Effector CD8-positive, alpha-beta T cell (primary cell): Measurements from ENCODE around the gene BAD.

ENCODE experiments used
- DNase-seq: peaks from one replicate; lab custom pipeline; 2025; lab: John Stamatoyannopoulos, UW

The BAD gene

DNA sequence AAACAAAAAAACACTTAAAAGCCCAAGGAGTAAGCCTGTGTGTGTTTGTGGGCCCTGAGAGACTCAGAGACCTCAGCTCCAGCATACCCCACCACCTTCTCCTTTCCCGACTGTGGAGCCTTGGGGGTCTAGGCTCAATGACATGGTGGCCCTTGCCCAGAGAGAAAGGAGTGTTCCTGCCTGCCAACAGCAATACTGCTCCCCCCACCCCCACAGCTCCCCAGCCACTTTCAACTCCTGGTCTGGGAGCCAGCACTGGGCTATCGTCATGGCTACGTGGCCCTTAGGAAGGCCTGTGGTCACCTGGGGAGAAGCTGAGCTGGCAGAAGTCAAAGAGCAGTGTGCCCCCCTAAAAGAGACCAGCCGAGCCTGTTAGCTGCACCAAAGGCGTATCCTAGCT lies 40.4 kb downstream of the BAD start:
- no peak for DNase-seq

DNA sequence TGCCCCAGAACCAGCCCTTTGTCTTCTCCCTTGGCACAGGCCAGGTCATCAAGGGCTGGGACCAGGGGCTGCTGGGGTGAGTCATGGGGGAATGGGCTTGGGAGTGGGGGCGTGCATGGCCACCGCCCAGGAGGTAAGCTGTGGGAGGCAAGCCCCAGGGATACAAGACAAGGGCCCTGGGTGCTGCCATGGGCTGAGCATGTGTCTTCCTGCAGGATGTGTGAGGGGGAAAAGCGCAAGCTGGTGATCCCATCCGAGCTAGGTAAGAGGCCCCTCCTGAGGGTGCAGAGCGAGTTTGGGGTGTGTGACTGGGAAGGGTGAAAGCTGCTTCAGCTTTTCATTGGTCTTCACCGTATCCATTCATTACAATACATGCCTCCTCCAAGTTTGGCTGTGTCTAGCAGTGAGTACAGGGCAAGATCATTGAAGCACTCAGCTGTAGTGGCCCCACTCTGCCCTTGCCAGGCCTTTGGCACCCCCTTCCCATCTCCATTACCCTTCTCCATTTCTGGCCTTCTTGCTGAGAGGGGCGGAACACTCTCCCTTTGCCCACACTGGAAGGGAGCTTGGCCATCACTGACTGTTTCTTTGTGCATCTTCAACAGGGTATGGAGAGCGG lies 41.1 kb downstream of the BAD start:
- no peak for DNase-seq

DNA sequence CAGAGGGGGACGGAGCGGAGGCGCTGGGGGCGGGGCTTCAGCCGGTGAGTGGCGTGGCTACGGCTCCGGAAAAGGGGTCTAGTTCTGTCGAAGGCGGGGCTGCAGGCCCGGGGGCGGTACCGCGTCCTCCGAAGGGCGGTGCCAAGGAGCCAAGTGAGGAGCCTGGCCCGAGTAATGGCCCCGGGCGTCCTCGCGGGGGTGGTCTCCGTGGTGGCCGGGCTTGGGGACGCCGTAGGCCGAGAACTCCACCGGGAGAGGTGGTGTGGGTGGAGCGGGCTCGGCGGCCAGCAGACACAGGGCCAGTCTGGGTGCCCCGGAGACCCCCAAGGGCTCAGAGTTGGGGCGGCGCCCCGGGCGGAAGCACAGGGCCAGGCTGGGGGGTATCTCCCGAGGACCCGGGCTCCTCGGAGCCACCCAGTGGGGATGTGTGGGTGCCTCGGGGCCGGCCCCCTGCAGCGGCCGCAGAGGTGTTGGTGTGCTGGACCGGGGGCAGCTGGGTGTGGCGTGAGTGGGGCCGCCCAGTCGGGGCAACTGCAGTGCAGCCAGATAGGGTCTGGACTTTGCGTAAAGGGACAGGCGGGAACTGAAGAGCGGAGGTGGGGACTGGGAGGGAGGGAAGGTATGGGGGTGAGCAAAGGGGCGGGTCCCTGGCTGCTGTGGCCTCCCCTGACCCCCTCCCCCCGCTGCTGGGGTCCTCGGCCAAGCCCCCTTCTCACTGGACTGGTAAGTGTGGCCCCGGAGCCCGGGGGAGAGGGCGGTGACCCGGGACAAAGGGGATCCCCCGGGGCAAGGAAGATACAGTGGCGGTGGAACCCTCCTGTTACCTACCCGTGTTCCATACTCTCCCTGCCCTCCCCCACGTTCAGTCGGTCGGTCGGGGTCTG lies 42.7 kb downstream of the BAD start:
- no peak for DNase-seq

DNA sequence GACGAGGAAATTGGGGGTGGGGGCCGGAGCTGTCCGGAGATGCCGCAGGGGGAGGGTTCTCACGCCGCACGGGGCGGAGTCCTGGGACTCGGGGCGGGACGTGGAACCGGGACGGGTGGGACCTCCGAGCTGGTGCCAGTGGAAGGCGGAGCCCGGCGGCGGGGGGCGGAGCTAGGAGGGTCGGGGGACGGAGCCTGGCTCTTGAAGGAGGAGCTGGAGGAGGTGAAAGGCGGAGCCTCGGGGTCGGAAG lies 43.3 kb downstream of the BAD start:
- peak; percentile 99 for DNase-seq

DNA sequence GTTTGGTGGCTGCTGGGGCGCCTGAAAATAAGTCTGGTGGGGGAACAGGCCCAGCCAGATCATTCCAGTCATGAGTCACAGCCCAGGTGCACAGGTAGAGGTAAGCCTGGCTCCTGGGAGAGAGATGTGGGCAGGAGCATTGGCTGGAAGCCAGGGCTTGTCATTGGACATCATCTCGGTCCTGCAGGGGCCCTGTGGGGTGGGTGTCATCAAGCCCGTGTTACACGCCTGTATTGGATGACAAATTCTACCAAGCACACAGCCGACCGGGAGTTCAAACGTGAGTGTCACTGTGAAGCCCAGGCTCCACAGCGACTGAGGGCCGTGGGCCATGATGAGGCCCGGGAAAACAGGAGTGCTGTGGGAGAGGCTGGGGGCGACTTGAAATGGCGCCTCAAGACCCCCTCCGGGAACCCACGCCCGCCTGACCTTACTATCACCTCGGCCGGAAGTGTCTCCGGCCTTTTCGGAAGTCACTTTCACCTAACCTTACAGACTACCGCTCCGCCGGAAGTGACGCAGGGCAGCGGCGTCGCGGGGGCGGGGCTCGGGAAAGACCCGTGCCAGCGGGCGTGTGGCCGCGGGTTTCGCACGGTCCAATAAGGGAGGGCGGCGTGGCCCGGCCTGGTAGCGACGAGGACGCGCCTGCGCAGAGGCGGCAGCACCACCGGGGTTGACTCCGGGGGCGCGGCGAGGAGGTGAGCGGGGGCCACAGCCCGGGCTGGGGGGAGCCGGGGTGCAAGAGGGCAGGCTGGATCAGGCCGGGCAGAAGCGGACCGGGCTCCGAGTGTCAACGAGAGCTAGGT lies 43.8 kb downstream of the BAD start, which contains the start of gene FKBP2:
Gene FKBP2, plus strand, starts transcription at position 661 of the 806 bp plus-strand sequence. CDS start 1,293 bp downstream, outside the sequence.
- DNase-seq: peak; percentile 95

DNA sequence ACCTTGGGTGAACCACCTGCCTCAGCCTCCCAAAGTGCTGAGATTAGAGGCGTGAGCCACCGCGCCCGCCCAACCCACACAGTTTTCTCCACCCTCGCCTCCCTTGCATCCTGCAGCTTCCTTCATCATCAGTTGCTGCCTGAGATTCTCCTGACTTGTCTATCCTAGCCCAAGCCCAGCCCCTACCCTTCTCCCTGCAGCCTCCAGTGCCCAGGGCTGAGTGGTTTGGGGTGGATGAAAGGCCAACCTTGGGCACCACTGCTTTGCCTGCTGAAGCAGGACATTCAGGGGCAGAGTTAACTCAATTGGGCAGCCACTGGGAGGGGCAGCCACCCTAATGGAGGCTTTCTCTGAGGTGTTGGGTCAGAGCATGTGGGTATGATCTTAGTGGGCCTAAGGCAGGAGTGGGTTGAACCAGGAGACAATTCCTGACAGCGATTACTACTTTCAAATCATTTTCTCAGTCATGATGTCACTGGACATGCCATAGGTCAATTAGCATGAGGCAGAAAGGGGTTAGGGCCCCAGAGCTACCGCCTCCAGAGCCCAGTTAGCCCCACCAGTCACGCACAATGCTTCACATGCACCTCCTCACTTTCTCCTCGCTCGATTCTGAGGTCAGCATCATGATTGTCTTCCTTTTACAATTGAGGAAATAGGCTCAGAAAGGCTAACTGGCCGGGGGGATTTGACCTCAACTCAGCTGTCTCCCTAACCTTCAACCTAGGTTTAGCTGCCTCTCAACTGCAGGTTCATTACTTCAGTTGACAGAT lies 44.6 kb downstream of the BAD start:
- no peak for DNase-seq

DNA sequence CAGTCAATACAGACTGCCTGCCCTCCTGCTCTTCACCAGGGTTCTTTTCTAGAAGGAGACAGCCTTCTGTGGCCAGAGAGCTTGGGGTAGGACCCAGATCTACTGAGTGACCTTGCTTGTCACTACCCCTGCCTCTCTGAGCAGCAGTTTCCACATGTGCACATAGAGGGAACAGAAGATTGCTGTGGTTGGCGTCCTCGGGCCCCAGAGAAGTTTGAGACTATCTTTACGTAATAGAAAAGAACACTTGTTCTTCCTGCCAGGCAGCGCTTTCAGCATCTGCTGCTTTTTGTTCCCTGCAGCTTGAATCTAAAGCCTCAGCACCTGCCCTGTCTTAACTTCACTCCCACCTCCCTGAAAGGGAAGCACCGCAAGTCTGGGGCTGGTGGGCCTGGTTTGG lies 45.5 kb downstream of the BAD start:
- no peak for DNase-seq

DNA sequence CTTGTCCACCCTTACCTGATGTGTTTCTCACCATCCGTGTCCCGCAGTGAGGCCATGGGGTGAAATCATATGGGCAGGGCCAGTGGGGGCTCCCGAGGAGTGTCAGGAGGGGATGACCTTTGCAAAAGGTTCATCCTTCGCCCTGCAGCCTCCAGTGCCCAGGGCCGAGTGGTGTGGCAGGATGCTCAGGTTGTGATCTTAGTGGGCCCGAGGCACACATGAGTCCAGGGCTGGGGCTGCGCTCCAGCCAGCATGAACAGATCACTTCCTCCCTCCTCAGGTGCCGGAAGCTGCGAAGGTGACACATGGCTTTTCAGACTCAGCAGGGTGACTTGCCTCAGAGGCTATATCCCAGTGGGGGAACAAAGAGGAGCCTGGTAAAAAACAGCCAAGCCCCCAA lies 46.4 kb downstream of the BAD start:
- DNase-seq: no peak

DNA sequence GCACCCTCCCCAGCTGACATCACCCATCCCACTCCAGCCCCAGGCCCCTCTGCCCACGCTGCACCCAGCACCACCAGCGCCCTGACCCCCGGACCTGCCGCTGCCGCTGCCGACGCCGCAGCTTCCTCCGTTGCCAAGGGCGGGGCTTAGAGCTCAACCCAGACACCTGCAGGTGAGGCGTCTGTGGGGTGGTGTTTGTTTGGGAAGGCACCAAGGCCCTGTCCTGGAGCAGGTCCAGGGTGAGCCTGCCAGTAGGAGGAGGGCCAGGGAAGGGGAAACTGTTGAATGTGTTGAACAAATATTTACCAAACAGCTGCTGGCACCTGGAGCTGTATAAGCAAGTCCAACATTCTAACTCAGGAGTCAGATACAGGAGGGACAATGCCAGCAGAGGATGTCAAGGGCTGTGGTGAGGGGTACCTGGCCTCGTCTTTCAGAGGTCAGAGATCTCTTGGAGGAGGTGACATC lies 46.9 kb downstream of the BAD start:
- DNase-seq: no peak

DNA sequence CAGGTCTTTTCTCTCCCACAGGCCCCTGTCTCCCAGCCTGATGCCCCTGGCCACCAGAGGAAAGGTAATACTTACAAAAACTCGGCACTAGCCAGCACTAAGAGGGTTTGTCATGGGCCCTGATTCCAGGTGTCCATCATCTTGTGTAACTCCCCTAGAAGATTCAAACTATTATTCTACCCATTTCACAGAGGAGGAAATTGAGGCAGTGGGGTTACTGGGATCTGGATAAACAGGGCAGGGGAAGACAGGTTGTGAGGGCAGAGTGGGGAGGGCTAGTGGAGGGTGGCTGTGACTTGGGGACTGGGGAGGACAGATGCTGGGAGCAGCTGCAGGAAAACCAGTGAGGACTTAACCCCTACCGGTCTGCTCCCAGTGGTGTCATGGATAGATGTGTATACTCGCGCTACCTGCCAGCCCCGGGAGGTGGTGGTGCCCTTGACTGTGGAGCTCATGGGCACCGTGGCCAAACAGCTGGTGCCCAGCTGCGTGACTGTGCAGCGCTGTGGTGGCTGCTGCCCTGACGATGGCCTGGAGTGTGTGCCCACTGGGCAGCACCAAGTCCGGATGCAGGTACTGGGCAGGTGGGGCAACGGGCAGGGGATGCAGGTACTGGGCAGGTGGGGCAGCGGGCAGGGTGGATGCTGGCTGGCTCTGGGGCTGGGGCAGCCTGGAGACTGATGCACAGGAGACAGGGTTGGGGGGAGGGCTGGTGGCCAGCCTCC lies 48.9 kb downstream of the BAD start:
- no peak for DNase-seq

DNA sequence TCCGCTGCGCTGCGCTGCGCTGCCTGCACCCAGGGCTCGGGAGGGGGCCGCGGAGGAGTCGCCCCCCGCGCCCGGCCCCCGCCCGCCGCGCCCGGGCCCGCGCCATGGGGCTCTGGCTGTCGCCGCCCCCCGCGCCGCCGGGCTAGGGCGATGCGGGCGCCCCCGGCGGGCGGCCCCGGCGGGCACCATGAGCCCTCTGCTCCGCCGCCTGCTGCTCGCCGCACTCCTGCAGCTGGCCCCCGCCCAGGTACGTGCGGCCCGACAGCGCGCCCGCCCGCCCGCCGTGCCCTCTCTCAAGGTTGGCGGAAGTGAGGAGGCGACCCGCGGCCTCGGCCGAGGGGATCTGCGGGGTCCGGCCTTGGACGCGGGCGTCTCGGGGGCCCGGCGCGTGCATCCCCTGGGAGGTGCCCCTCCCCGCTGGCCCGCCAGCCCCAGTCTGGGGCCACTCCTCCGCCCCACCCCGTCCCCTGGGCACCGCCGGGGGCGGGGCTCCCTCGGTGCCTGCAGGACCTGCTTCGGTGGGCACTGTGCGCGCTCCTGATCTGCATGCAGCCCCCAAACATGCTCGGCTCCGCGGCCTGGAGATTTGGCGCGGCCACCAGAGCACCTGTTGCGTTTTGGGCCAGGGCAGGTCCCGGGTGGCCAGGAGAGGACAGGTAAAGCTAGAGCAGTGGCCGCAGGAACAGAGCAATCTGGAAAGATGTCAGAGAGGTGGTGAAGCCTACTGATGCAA lies 49.7 kb downstream of the BAD start:
- peak; percentile 40 for DNase-seq

DNA sequence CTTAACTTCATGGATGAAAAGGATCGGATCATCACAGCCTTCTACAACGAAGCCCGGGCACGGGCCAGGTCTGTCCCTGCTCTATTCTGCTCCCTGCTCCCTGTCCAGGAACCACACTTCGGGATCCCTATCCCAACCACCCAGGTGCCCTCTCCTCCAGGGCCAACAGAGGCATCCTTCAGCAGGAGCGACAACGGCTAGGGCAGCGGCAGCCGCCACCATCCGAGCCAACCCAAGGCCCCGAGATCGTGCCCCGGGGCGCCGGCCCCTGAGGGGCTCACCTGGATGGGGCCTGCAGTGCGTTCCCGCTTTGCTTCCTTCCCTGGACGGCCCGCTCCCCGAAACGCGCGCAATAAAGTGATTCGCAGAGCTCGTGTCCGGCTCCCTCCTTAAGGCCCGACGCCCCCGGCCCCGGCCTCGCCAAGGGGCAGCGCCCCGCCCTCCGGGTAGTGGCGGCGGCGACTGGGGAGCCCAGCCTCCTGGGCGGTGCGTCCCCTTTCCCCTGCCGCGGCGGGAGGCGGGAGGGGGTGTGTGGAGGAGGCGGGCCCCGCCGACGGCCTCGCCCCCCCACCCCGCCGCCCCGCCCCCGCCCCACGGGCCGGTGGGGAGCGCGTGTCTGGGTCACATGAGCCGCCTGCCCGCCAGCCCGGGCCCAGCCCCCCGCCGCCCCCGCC lies 50.4 kb downstream of the BAD start, which contains the start of gene VEGFB:
Gene VEGFB, plus strand, starts transcription at position 672 of the 674 bp plus-strand sequence. CDS start 250 bp downstream, outside the sequence.
- DNase-seq: peak; percentile 67

DNA sequence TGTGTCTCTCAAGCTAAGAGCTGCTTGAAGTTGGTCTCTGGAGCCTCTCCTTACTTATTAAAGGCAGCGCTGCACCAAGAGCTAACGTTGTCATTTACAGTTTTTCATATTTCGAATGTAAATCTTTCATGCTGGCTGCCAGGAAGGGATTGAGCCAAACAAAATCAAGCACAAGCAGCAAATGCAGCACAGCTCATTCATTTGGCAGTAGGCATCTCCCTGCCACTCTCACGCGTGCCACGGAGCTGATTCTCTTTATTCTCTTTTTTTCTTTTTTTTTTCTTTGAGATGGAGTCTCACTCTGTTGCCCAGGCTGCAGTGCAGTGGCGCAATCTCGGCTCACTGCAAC lies 51.5 kb downstream of the BAD start:
- DNase-seq: no peak

DNA sequence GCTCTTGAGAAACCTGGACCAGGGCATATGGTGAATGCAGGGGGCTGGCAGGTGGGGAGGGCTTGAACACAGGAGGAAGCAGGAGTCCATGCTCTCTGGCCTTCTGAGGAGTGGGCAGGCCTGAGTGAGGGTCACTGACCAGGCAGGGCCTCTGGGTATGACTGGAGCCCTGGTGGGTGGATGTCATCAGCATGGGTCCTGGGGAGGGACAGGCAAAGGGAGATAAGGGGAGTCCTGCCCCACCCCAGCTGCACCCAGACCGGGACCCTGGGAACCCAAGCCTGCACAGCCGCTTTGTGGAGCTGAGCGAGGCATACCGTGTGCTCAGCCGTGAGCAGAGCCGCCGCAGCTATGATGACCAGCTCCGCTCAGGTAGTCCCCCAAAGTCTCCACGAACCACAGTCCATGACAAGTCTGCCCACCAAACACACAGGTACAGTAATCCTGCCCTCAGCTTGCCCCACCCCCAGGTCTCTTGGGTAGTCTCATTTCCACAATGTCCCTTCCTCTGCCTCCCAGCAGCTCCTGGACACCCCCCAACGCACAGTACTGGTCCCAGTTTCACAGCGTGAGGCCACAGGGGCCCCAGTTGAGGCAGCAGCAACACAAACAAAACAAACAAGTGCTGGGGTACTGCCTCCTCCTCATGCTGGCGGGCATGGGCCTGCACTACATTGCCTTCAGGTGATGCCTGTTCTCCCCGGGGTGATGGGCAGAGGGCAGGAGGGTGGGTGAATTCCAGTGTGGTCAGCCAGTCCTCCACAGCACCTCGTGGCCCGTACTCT lies 52.1 kb downstream of the BAD start:
- no peak for DNase-seq

DNA sequence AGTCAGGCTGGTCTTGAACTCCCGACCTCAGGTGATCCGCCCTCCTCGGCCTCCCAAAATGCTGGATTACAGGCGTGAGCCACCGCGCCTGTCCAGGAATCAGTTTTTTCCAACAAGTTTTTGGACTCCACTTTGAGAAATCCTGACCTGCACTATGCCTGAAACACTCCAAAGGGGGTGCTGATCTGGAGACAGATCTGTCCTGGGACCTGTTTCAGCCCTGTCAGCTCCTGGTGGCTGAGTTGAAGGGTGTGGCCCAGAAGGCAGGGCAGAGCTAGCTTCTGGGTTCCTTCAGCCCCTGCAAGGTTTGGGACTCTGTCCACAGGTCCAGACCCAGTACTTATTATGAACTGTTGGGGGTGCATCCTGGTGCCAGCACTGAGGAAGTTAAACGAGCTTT lies 52.9 kb downstream of the BAD start:
- DNase-seq: no peak

DNA sequence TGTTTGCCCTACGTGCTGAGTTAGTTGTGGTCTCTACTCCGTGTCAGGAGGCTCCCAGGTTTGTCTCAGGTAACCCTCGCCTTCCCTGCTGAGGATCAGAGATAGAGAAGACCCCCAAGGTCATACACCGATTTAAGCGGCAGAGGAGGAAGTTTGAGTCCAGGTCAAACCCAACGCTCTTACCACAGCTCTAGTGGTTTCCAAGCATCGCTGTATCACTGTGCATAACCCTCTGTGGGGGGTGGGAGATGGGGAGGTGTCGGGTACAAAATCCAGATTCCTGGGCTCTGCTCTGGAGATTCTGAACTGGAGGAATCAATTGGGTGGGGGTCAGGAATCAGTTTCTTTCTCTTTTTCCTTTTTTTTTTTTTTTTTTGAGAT lies 53.5 kb downstream of the BAD start:
- no peak for DNase-seq

DNA sequence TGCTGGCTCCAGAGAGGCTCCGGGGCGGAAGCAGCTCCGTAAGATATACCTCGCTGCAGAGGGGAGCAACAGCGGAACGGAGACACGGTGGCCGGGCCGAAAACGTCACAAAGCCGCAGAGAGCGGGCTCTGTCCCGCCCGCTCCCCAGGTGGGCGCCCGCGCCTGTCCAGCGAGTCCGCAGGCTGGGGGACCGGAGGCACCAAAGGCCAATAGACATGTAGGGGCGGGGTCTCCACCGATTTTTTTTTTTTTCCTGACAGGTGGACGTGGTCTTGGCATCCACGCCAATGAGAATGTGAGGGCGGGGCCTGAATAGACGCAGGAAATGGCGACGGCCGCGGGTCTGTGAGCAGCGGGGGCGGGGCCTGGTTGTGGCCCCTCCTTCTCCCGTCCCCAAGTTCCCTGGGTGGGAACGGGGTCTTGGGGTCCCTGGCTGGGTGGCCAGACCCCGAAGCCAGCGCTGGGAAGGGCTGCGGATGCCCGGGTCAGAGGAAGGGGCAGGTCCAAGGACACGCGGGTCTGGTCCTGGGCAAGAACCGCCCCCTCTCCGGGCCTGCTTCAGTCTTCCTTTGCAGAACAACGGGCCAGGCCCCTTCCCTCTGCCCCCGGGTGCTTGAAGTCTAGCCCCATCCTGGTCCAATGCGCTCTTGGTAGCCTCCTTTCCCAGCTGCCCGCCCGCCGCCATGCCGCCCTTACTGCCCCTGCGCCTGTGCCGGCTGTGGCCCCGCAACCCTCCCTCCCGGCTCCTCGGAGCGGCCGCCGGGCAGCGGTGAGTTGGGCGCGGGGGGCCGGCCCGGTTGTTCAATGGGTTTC lies 54.1 kb downstream of the BAD start, which contains the start of gene DNAJC4:
Gene DNAJC4, plus strand, starts transcription at position 378 of the 814 bp plus-strand sequence. Its CDS starts 307 bp downstream, at position 685.
- DNase-seq: peak; percentile 78

DNA sequence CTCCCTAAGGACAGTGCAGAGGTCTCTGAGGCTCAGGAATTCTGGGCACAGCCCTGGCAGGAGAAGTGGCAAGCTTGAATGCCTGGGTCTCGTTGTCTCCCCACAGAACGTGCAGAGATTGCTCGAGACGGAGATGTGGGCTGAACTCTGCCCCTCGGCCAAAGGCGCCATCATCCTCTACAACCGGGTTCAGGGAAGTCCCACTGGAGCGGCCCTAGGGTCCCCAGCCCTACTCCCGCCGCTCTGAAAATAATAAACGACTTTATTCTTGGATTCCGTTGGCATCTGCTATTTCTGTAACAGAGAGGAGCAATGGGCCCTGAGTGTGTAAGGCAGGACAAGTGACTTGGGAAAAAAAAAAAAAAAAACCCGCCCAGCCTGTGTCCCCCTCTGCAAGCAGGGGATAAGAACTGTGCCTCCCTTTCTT lies 54.7 kb downstream of the BAD start:
- no peak for DNase-seq
